ENCODE data around the gene FAIM2.

- TF ChIP-seq CTCF (IDR thresholded peaks at IDR 0.05 in 2 of 3, conservative IDR thresholded peaks at IDR 0.05 in 1 of 3; ENCODE audit: control insufficient read depth in 2 of 3, extremely low read depth in 1 of 3, insufficient read depth in 1 of 3, low read depth in 3 of 3, low read length in 3 of 3) (no peak), PRDM15 (CRISPR knock-in tag; IDR thresholded peaks at IDR 0.05) (no peak), EZH2 (IDR thresholded peaks at IDR 0.05; ENCODE audit: borderline replicate concordance, control insufficient read depth, low read depth, low read length) (no peak), SP1 (IDR thresholded peaks at IDR 0.05; ENCODE audit: low read depth, low read length) (no peak), USF2 (IDR thresholded peaks at IDR 0.05; ENCODE audit: borderline replicate concordance, low read depth, low read length) (no peak), NKRF (conservative IDR thresholded peaks at IDR 0.05) (no peak), POLR2AphosphoS5 (IDR thresholded peaks at IDR 0.05; ENCODE audit: low read length) (no peak), RAD21 (IDR thresholded peaks at IDR 0.05; ENCODE audit: insufficient read depth, low read depth, low read length) (no peak), EP300 (IDR thresholded peaks at IDR 0.05; ENCODE audit: borderline replicate concordance in 1 of 2, control insufficient read depth in 1 of 2, low read depth in 2 of 2, low read length in 2 of 2) (no peak), SMC3 (IDR thresholded peaks at IDR 0.05; ENCODE audit: borderline replicate concordance, low read length) (no peak), ZNF622 (IDR thresholded peaks at IDR 0.05) (no peak), JUNB (IDR thresholded peaks at IDR 0.05) (no peak)
These were observed 44.0 kb upstream of the FAIM2 start for GRCh38 chr12:49947593-49948226.

All from GM12878 (cell line).